Kidney (tissue), 14 donors: ENCODE results near the gene HRH3. TPM values are rescaled to one million over a fixed set of nuclear protein-coding genes. Genes with fewer than 3 reads are reported as not detected.

Source experiments
- DNase-seq, 5 donors: peaks; one replicate each; pipeline ENCODE4 v3.0.0-alpha.2; 2013 to 2020
- FAIRE-seq: peaks from 2 replicates; lab custom pipeline; 2012; peaks lifted over from hg19 to GRCh38; lab: Jason Lieb, UNC
- H3K27ac ChIP-seq, 2 donors: one replicate each; pipeline ENCODE4 v1.7.0; 2013; ENCODE audit warnings: low read depth in 2 of 2, low read length in 2 of 2, inconsistent platforms in 1 of 2
- H3K27me3 ChIP-seq: one replicate; pipeline ENCODE4 v1.7.1; 2013; ENCODE audit warnings: low read length, inconsistent platforms; ENCODE audit not compliant: control insufficient read depth, insufficient read depth
- H3K36me3 ChIP-seq, 3 donors: one replicate each; pipeline versions ENCODE4 v1.7.0 to v1.7.1; 2013; ENCODE audit warnings: low read length in 3 of 3, control low read depth in 1 of 3, inconsistent platforms in 1 of 3; ENCODE audit not compliant: insufficient read depth in 3 of 3, control insufficient read depth in 2 of 3
- H3K4me1 ChIP-seq, 3 donors: one replicate each; pipeline versions ENCODE4 v1.7.0 to v1.7.1; 2013; ENCODE audit warnings: low read length in 3 of 3, inconsistent platforms in 1 of 3, low read depth in 1 of 3; ENCODE audit not compliant: control insufficient read depth in 2 of 3, insufficient read depth in 2 of 3
- H3K4me3 ChIP-seq, 3 donors: one replicate each; pipeline versions ENCODE4 v1.7.0 to v1.8.1; 2013; ENCODE audit warnings: low read length in 3 of 3, control low read depth in 1 of 3, inconsistent platforms in 1 of 3
- H3K9ac ChIP-seq, 3 donors: one replicate each; pipeline versions ENCODE4 v1.7.0 to v1.7.1; 2013; ENCODE audit warnings: low read length in 3 of 3, control low read depth in 1 of 3, inconsistent platforms in 1 of 3
- H3K9me3 ChIP-seq, 3 donors: one replicate each; pipeline versions ENCODE4 v1.7.0 to v1.7.1; 2013; ENCODE audit warnings: low read length in 3 of 3, control low read depth in 1 of 3, inconsistent platforms in 1 of 3; ENCODE audit not compliant: control insufficient read depth in 2 of 3, insufficient read depth in 1 of 3
- CTCF ChIP-seq: IDR thresholded peaks from 3 replicates; pipeline ENCODE4 v1.5.1; 2012; ENCODE audit warnings: mild to moderate bottlenecking, moderate library complexity, borderline replicate concordance; ENCODE audit not compliant: insufficient read depth; ENCODE audit errors: extremely low read depth
- intact Hi-C: fragments of 100-400 bp; cut with DNase I; formaldehyde crosslinking; loops from one replicate; pipeline ENCODE4 v1.11.1; 2022
- polyA plus RNA-seq: library from polyadenylated mRNA; stranded (reverse); fragments of 350-450 nt; fragmentation: Illumina TruSeq; extraction: RNeasy Lipid Tissue Mini Kit (QIAGEN cat#74804); gene quantifications from one replicate; pipeline ENCODE4 v1.2.3, GENCODE V29; 2014; ENCODE audit warnings: low read depth, low replicate concordance; ENCODE audit not compliant: insufficient read depth
- total RNA-seq: library from RNA; stranded (reverse); fragmentation: NEBNext Ultra II Directional; extraction: Animal tissue kit (Norgen Biotek cat#: 25700); gene quantifications from one replicate; pipeline ENCODE4 v1.2.1, GENCODE V29; 2021
- donor health status: control.
- donor health status: control.
- donor health status: control.
- donor health status: control.
- donor health status: control.
- donor health status: DM: yes; HTN: yes; CAD: no.
- donor health status: Normal renal cell carcinoma (clear cell type).

HRH3 gene
- total and polyA plus RNA-seq, 2 donors from 2014 or later: not detected

GRCh38 chr20:62211769-62212288 lies 8.2 kb downstream of the HRH3 start:
- DNase-seq: peak in 1 of 5 donors; percentile 51
- Histone ChIP-seq H3K4me1 (no peaks in the 10 kb centered on the region), H3K9ac (no peak overlapping the region), H3K36me3 (no peaks in the 10 kb centered on the region), H3K9me3 (no peaks in the 10 kb centered on the region), H3K27me3 (peaks cover 2% of the 10 kb centered on the region), H3K4me3 (no peak overlapping the region), H3K27ac (no peak overlapping the region)
- FAIRE-seq: no peak
- intact Hi-C loops: no loop called here
- no peak for TF ChIP-seq CTCF

- intact Hi-C loops: no loop called here
- peaks cover 2% of the 10 kb centered on the region for H3K27me3 ChIP-seq
Observed at GRCh38 chr20:62211216-62211615, 8.9 kb downstream of the HRH3 start.

GRCh38 chr20:62210496-62210855 lies 9.6 kb downstream of the HRH3 start:
- H3K27me3 ChIP-seq: peaks cover 2% of the 10 kb centered on the region

More at GRCh38 chr20:62211216-62211615, 8.9 kb downstream of the HRH3 start:
- no peak for TF ChIP-seq CTCF
- Histone ChIP-seq H3K27ac (no peak overlapping the region), H3K9ac (no peak overlapping the region), H3K4me1 (no peaks in the 10 kb centered on the region), H3K4me3 (no peak overlapping the region), H3K9me3 (no peaks in the 10 kb centered on the region), H3K36me3 (no peaks in the 10 kb centered on the region)
- DNase-seq (peak in 1 of 5 donors; percentile 38), FAIRE-seq (no peak)

More at GRCh38 chr20:62210496-62210855, 9.6 kb downstream of the HRH3 start:
- Histone ChIP-seq H3K4me1 (no peaks in the 10 kb centered on the region), H3K36me3 (no peaks in the 10 kb centered on the region), H3K9ac (no peak overlapping the region), H3K4me3 (no peak overlapping the region), H3K9me3 (no peaks in the 10 kb centered on the region), H3K27ac (no peak overlapping the region)
- DNase-seq (peak in 1 of 5 donors; percentile 71), FAIRE-seq (no peak)
- no peak for TF ChIP-seq CTCF
- intact Hi-C loops: no loop called here
